H1 (cell line): ENCODE measurements around the gene PDCD5. TPM values are rescaled to one million over a fixed set of nuclear protein-coding genes. Genes with fewer than 3 reads are reported as not detected.

Experiments used
- CTCF ChIA-PET: fragments of 300-600 bp; sonication (Branson Sonifier 250); formaldehyde crosslinking; loops from one replicate; lab custom pipeline; 2021; ENCODE audit not compliant: partially characterized antibody; lab: Charles Lee
- POLR2A ChIA-PET: fragments of 300-600 bp; sonication (Branson Sonifier 250); formaldehyde crosslinking; loops from one replicate; lab custom pipeline; 2021; ENCODE audit warnings: inconsistent platforms; ENCODE audit not compliant: partially characterized antibody; lab: Charles Lee
- DNase-seq, 2 experiments: peaks; one replicate each; pipeline versions ENCODE4 v3.0.0 to v3.0.0-alpha.2; 2010 to 2022; ENCODE audit warnings: low spot score in 2 of 2, low read depth in 1 of 2, mixed read lengths in 1 of 2
- FAIRE-seq: peaks from 2 replicates; lab custom pipeline; 2011; peaks lifted over from hg19 to GRCh38; lab: Jason Lieb, UNC
- H2AFZ ChIP-seq: 2 replicates; pipeline ENCODE4 v1.8.1; 2012; ENCODE audit warnings: low read length, inconsistent platforms
- H2AK5ac ChIP-seq: 2 replicates; pipeline ENCODE4 v1.6.1; 2013; ENCODE audit warnings: low read depth, low read length
- H2BK120ac ChIP-seq: replicated peaks from 2 replicates; pipeline ENCODE3; 2013; ENCODE audit warnings: low read depth, low read length, inconsistent platforms
- H2BK12ac ChIP-seq: 2 replicates; pipeline ENCODE4 v1.6.1; 2013; ENCODE audit warnings: low read depth, low read length
- H2BK15ac ChIP-seq: 2 replicates; pipeline ENCODE4 v1.6.1; 2013; ENCODE audit warnings: low read length
- H2BK20ac ChIP-seq: 2 replicates; pipeline ENCODE4 v1.6.1; 2013; ENCODE audit warnings: low read length
- H2BK5ac ChIP-seq: 2 replicates; pipeline ENCODE4 v1.6.1; 2013; ENCODE audit warnings: low read depth, low read length
- H3K14ac ChIP-seq: 2 replicates; pipeline ENCODE4 v1.6.1; 2013; ENCODE audit warnings: inconsistent platforms; ENCODE audit not compliant: insufficient read length
- H3K18ac ChIP-seq: 2 replicates; pipeline ENCODE4 v1.6.1; 2013; ENCODE audit warnings: low read length; ENCODE audit errors: extremely low read depth
- H3K23ac ChIP-seq: 2 replicates; pipeline ENCODE4 v1.6.1; 2013; ENCODE audit warnings: inconsistent platforms; ENCODE audit not compliant: insufficient read length
- H3K23me2 ChIP-seq: 2 replicates; pipeline ENCODE4 v1.6.1; 2013; ENCODE audit warnings: low read depth, low read length
- H3K27ac ChIP-seq: 2 replicates; pipeline ENCODE4 v1.6.1; 2011; ENCODE audit warnings: low read depth, low read length, inconsistent platforms
- H3K27me3 ChIP-seq, 4 experiments: replicated peaks in 1 of 4; 1 replicate in 1 of 4; 2 replicates in 3 of 4; pipeline versions ENCODE4 v1.6.1 to v1.8.1; 2011 to 2013; ENCODE audit warnings: low read length in 3 of 4, mild to moderate bottlenecking in 3 of 4, inconsistent platforms in 2 of 4, mixed read lengths in 2 of 4, moderate library complexity in 1 of 4; ENCODE audit not compliant: control insufficient read depth in 3 of 4, insufficient read depth in 3 of 4; ENCODE audit errors: extremely low read depth in 1 of 4
- H3K36me3 ChIP-seq, 4 experiments: 2 replicates each; pipeline versions ENCODE4 v1.6.1 to v1.8.1; 2011 to 2013; ENCODE audit warnings: mild to moderate bottlenecking in 4 of 4, low read length in 3 of 4, moderate library complexity in 2 of 4, control low read depth in 1 of 4, inconsistent platforms in 1 of 4; ENCODE audit not compliant: insufficient read depth in 4 of 4, control insufficient read depth in 2 of 4
- H3K4ac ChIP-seq: replicated peaks from 2 replicates; pipeline ENCODE3; 2013; ENCODE audit warnings: low read length, low read depth, mixed read lengths, inconsistent platforms; ENCODE audit not compliant: insufficient read length
- H3K4me1 ChIP-seq, 4 experiments: replicated peaks in 1 of 4; 1 replicate in 1 of 4; 2 replicates in 3 of 4; pipeline versions ENCODE4 v1.6.1 to v1.8.1; 2011 to 2013; ENCODE audit warnings: low read length in 3 of 4, inconsistent platforms in 2 of 4, mixed read lengths in 1 of 4; ENCODE audit not compliant: insufficient read depth in 4 of 4, control insufficient read depth in 3 of 4
- H3K4me2 ChIP-seq, 2 experiments: 2 replicates each; pipeline versions ENCODE4 v1.6.1 to v1.8.1; 2011 to 2013; ENCODE audit warnings: low read depth in 2 of 2, low read length in 2 of 2, control low read depth in 1 of 2, inconsistent platforms in 1 of 2, mild to moderate bottlenecking in 1 of 2; ENCODE audit not compliant: insufficient read depth in 1 of 2
- H3K4me3 ChIP-seq, 4 experiments: fragments of 200-600, 300-600 bp in 1 of 4; sonication (generic), shearing (Covaris generic), sonication (Bioruptor Twin) in 1 of 4; 2 replicates each; pipeline versions ENCODE4 v1.5.1 to v1.8.1; 2011 to 2016; ENCODE audit warnings: low read length in 4 of 4, low read depth in 3 of 4, control low read depth in 2 of 4, inconsistent platforms in 2 of 4, mild to moderate bottlenecking in 2 of 4, mixed read lengths in 1 of 4, moderate library complexity in 1 of 4; ENCODE audit not compliant: insufficient read depth in 2 of 4; ENCODE audit errors: extremely low read depth in 1 of 4
- H3K56ac ChIP-seq: replicated peaks from 2 replicates; pipeline ENCODE3; 2013; ENCODE audit warnings: low read depth, mild to moderate bottlenecking, mixed read lengths, low read length, inconsistent platforms; ENCODE audit not compliant: insufficient read length
- H3K79me1 ChIP-seq: 2 replicates; pipeline ENCODE4 v1.6.1; 2013; ENCODE audit warnings: low read depth, low read length, control low read depth
- H3K79me2 ChIP-seq, 2 experiments: 2 replicates each; pipeline versions ENCODE4 v1.6.1 to v1.8.1; 2012 to 2013; ENCODE audit warnings: low read length in 2 of 2, mild to moderate bottlenecking in 2 of 2, inconsistent platforms in 1 of 2; ENCODE audit not compliant: insufficient read depth in 2 of 2, control insufficient read depth in 1 of 2
- H3K9ac ChIP-seq, 4 experiments: replicated peaks in 1 of 4; 1 replicate in 1 of 4; 2 replicates in 3 of 4; pipeline versions ENCODE4 v1.6.1 to v1.8.1; 2011 to 2013; ENCODE audit warnings: low read depth in 3 of 4, low read length in 3 of 4, control low read depth in 2 of 4, mild to moderate bottlenecking in 2 of 4, moderate library complexity in 2 of 4, inconsistent platforms in 1 of 4; ENCODE audit errors: extremely low read depth in 1 of 4
- H3K9me3 ChIP-seq, 2 experiments: 2 replicates each; pipeline versions ENCODE4 v1.6.1 to v1.8.1; 2012 to 2013; ENCODE audit warnings: mild to moderate bottlenecking in 2 of 2, moderate library complexity in 2 of 2, control low read depth in 1 of 2, inconsistent platforms in 1 of 2, low read depth in 1 of 2, low read length in 1 of 2, mixed read lengths in 1 of 2; ENCODE audit not compliant: insufficient read depth in 2 of 2
- H4K20me1 ChIP-seq, 2 experiments: replicated peaks in 1 of 2; 2 replicates each; pipeline versions ENCODE3 to v1.8.1; 2011 to 2013; ENCODE audit warnings: inconsistent platforms in 2 of 2, low read length in 2 of 2, mild to moderate bottlenecking in 1 of 2; ENCODE audit not compliant: insufficient read depth in 2 of 2, control insufficient read depth in 1 of 2
- H4K5ac ChIP-seq: 2 replicates; pipeline ENCODE4 v1.6.1; 2013; ENCODE audit warnings: low read length, low read depth, mixed read lengths, inconsistent platforms; ENCODE audit not compliant: insufficient read length
- H4K8ac ChIP-seq: 2 replicates; pipeline ENCODE4 v1.8.0; 2013; ENCODE audit warnings: mild to moderate bottlenecking, moderate library complexity, low read length, inconsistent platforms; ENCODE audit not compliant: insufficient read depth; ENCODE audit errors: extremely low read depth
- H4K91ac ChIP-seq: replicated peaks from 2 replicates; pipeline ENCODE3; 2013; ENCODE audit warnings: low read length, mixed read lengths, inconsistent platforms; ENCODE audit not compliant: insufficient read length
- CEBPB ChIP-seq: IDR thresholded peaks from 2 replicates; pipeline ENCODE4 v1.6.1; 2012; ENCODE audit warnings: low read depth, low read length
- EP300 ChIP-seq, 2 experiments: IDR thresholded peaks; 1 replicate in 1 of 2; 2 replicates in 1 of 2; pipeline ENCODE4 v1.6.1; 2011 to 2012; ENCODE audit warnings: low read depth in 2 of 2, low read length in 2 of 2, mild to moderate bottlenecking in 2 of 2, borderline replicate concordance in 1 of 2, inconsistent platforms in 1 of 2, moderate library complexity in 1 of 2
- GTF2F1 ChIP-seq: IDR thresholded peaks from 2 replicates; pipeline ENCODE4 v1.6.1; 2012; ENCODE audit warnings: low read depth, low read length, improper control_type of control experiment, borderline replicate concordance
- KDM4A ChIP-seq: IDR thresholded peaks from one replicate; pipeline ENCODE4 v1.7.1; 2012; ENCODE audit warnings: low read depth, mild to moderate bottlenecking, moderate library complexity, low read length, inconsistent platforms; ENCODE audit not compliant: severe bottlenecking
- RAD21 ChIP-seq, 2 experiments: IDR thresholded peaks in 1 of 2; conservative IDR thresholded peaks in 1 of 2; 2 replicates each; pipeline ENCODE4 v1.6.1; 2011; ENCODE audit warnings: low read depth in 2 of 2, low read length in 2 of 2, improper control_type of control experiment in 1 of 2, inconsistent platforms in 1 of 2, mild to moderate bottlenecking in 1 of 2, moderate library complexity in 1 of 2
- RNF2 ChIP-seq: fragments of 200-900, 300-1000 bp; sonication (generic); IDR thresholded peaks from 2 replicates; pipeline ENCODE4 v1.7.1; 2016; ENCODE audit warnings: borderline replicate concordance, low read depth, mild to moderate bottlenecking, antibody characterized with exemption, low read length; ENCODE audit not compliant: poor library complexity, severe bottlenecking; ENCODE audit errors: missing control alignments
- RXRA ChIP-seq: IDR thresholded peaks from 2 replicates; pipeline ENCODE4 v1.6.1; 2011; ENCODE audit warnings: low read depth, mild to moderate bottlenecking, low read length, moderate library complexity; ENCODE audit not compliant: insufficient read depth
- SAP30 ChIP-seq: fragments of 300-600 bp; sonication (generic); IDR thresholded peaks from 2 replicates; pipeline ENCODE4 v1.7.1; 2012; ENCODE audit warnings: low read length, moderate library complexity, mild to moderate bottlenecking, inconsistent platforms; ENCODE audit not compliant: insufficient read depth, insufficient replicate concordance
- SP2 ChIP-seq: IDR thresholded peaks from 2 replicates; pipeline ENCODE4 v1.6.1; 2012; ENCODE audit warnings: mild to moderate bottlenecking, low read length, inconsistent platforms
- SP4 ChIP-seq: IDR thresholded peaks from 2 replicates; pipeline ENCODE4 v1.6.1; 2012; ENCODE audit warnings: low read length, inconsistent platforms
- SRF ChIP-seq: IDR thresholded peaks from 2 replicates; pipeline ENCODE4 v1.6.1; 2011; ENCODE audit warnings: mild to moderate bottlenecking, low read depth, low read length, moderate library complexity
- TBP ChIP-seq: IDR thresholded peaks from 2 replicates; pipeline ENCODE4 v1.6.1; 2011; ENCODE audit warnings: low read depth, low read length, improper control_type of control experiment
- WGBS, 2 experiments: shearing (Covaris generic) in 1 of 2; methylation state at CpG; one replicate each; pipeline versions ENCODE4 v1.1.6 to v1.1.7; 2013 to 2015; ENCODE audit warnings: low lambda C conversion rate in 2 of 2, mixed read lengths in 2 of 2, inconsistent platforms in 1 of 2, low coverage in 1 of 2, missing lambda C conversion rate in 1 of 2; ENCODE audit not compliant: insufficient replicate concordance in 2 of 2, insufficient coverage in 1 of 2, insufficient read length in 1 of 2; ENCODE audit errors: extremely low coverage in 1 of 2, missing lambda C conversion rate in 1 of 2; 5-methylcytosine and 5-hydroxymethylcytosine counted together
- polyA plus RNA-seq, 7 experiments: library from polyadenylated mRNA; depleted of rRNA in 3 of 7; stranded (reverse) in 5 of 7; unstranded in 2 of 7; fragments of >200 nt in 5 of 7; fragments of 200-250 nt in 2 of 7; gene quantifications; 1 replicate in 5 of 7; 2 replicates in 1 of 7; 4 replicates in 1 of 7; pipeline versions ENCODE4 v1.2.1 to v1.2.3, GENCODE V29; 2011 to 2013; ENCODE audit warnings: missing spikeins in 2 of 7, mixed read lengths in 2 of 7
- total RNA-seq: library from RNA; stranded (reverse); fragmentation: NEBNext Ultra II Directional; extraction: Animal tissue kit (Norgen Biotek cat#: 25700); gene quantifications from 2 replicates; pipeline ENCODE4 v1.2.1, GENCODE V29; 2021

The PDCD5 gene
- total and polyA plus RNA-seq, 2 of the 8 experiments (the other 6 are each of a cell fraction or from before 2014, with no cell fraction given) = 43.2 to 98.8 TPM

DNA sequence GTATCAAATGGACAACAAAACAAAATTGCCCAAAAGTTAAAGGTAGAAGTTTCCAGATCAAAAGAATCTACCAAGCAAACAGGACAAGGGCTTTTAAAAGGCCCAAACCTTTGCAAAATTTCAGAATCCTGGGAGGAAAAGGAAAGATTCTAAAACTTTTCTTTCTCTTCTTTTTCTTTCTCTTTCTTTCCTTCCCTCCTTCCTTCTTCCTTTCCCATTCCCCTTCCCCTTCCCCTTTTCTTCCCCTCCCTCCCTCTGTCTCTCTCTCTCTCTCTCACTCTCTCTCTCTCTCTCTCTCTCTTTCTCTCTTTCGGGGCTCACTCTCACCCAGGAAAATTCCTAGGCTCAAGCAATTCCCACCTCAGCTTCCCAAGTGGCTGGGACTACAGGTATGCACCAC, 4.2 kb upstream of the PDCD5 start:
- no peaks in the 10 kb centered on the region for H4K20me1 ChIP-seq
- no peak overlapping the region for H2BK15ac ChIP-seq
- peaks cover 0 to 3% of the 10 kb centered on the region in 2 experiments; a peak in 1 of 4 replicates for H3K79me2 ChIP-seq
- CTCF ChIA-PET = no interaction called here
- H2AK5ac ChIP-seq = no peak overlapping the region
- no peak overlapping the region for H4K5ac ChIP-seq
- no peak for TF ChIP-seq RNF2
- TF ChIP-seq SAP30 = no peak
- no peak for TF ChIP-seq RXRA
- TF ChIP-seq TBP = no peak
- no peak for TF ChIP-seq SP4
- TF ChIP-seq SP2 = no peak
- no peak for TF ChIP-seq KDM4A
- no peak for TF ChIP-seq GTF2F1
- TF ChIP-seq RAD21 (IDR thresholded peaks at IDR 0.05 in 1 of 2, conservative IDR thresholded peaks at IDR 0.05 in 1 of 2; ENCODE audit: low read depth in 2 of 2, low read length in 2 of 2) = no peak
- no peak for TF ChIP-seq CEBPB
- TF ChIP-seq SRF = no peak
- TF ChIP-seq EP300 (IDR thresholded peaks at IDR 0.05; ENCODE audit: borderline replicate concordance in 1 of 2, low read depth in 2 of 2, low read length in 2 of 2) = no peak
- H3K4ac ChIP-seq = no peak overlapping the region
- no peaks in the 10 kb centered on the region for H3K79me1 ChIP-seq
- H4K91ac ChIP-seq = no peak overlapping the region
- H3K9ac ChIP-seq = no peak overlapping the region
- 100% methylated on average over 1 of the region's 1 CpG; no CpG with 5 or more reads in 1 of the 2 experiments for WGBS, 2 experiments
- H3K56ac ChIP-seq = no peak overlapping the region
- FAIRE-seq (no peak), DNase-seq (no peak)
- H2BK5ac ChIP-seq = no peak overlapping the region
- no peak overlapping the region for H3K14ac ChIP-seq
- POLR2A ChIA-PET = no interaction called here
- H3K27ac ChIP-seq = no peak overlapping the region
- no peaks in the 10 kb centered on the region for H3K36me3 ChIP-seq
- no peak overlapping the region for H3K4me3 ChIP-seq
- peaks cover 0 to 2% (median 0%) of the 10 kb centered on the region in 4 experiments; a peak in 4 of 7 replicates for H3K27me3 ChIP-seq
- H4K8ac ChIP-seq = no peak overlapping the region
- H3K23me2 ChIP-seq = peaks cover 6% of the 10 kb centered on the region; the same call in 1 of the 2 replicates
- H3K23ac ChIP-seq = no peak overlapping the region
- peaks cover 0 to 4% of the 10 kb centered on the region in 2 experiments; a peak in 1 of 4 replicates for H3K9me3 ChIP-seq
- no peak overlapping the region for H2BK12ac ChIP-seq
- H2AFZ ChIP-seq = no peak overlapping the region
- no peak overlapping the region for H2BK120ac ChIP-seq
- no peak overlapping the region for H2BK20ac ChIP-seq
- no peaks in the 10 kb centered on the region; a peak in 1 of 7 replicates for H3K4me1 ChIP-seq
- no peak overlapping the region for H3K4me2 ChIP-seq
- H3K18ac ChIP-seq = no peak overlapping the region
